GM12873 (cell line): Measurements from ENCODE around the gene SECISBP2L.

Source experiments
- CTCF ChIP-seq: IDR thresholded peaks from 2 replicates; pipeline ENCODE4 v1.5.1; 2012; ENCODE audit warnings: low read depth, mild to moderate bottlenecking, moderate library complexity, low read length, control low read depth; ENCODE audit not compliant: insufficient read depth; ENCODE audit errors: missing control alignments

The SECISBP2L gene

GRCh38 chr15:48968066-48968465, 78.2 kb downstream of the SECISBP2L start:
- no peak for TF ChIP-seq CTCF

- TF ChIP-seq CTCF: no peak
Measured at GRCh38 chr15:48967336-48967735, 78.9 kb downstream of the SECISBP2L start.

GRCh38 chr15:48966595-48967301, 79.5 kb downstream of the SECISBP2L start:
- no peak for TF ChIP-seq CTCF

- peak; percentile 35 for TF ChIP-seq CTCF
Measured at GRCh38 chr15:48965972-48966371, 80.3 kb downstream of the SECISBP2L start.

- TF ChIP-seq CTCF: no peak
Measured at GRCh38 chr15:48964898-48965297, 81.3 kb downstream of the SECISBP2L start.

- TF ChIP-seq CTCF: no peak
Measured at GRCh38 chr15:48963524-48964113, 82.6 kb downstream of the SECISBP2L start, which contains the start of gene SHC4. SHC4 (minus strand) TSS chr15:48963919; CDS start chr15:48963015, 904 bp downstream.

GRCh38 chr15:48962662-48963523, 83.4 kb downstream of the SECISBP2L start:
- no peak for TF ChIP-seq CTCF
